SK-N-SH treated with all-trans-retinoic acid at 6 μM for 48 hours (cell line): ENCODE data around the gene PDSS2.
"Not testable (repeated sequence)": the region's sequence is repeated elsewhere in the genome, so short reads cannot be mapped to it uniquely, and the experiment has no call there.

Experiments used
- ATAC-seq: fragments of 200-7000 bp; cut with Tn5 transposase; 3 replicates; pipeline ENCODE4 v1.9.1; 2020; ENCODE audit warnings: mild to moderate bottlenecking, moderate library complexity
- ARNTL ChIP-seq: fragments of 450-650 bp; formaldehyde crosslinking; IDR thresholded peaks from 2 replicates; pipeline ENCODE4 v1.5.0; 2020; ENCODE audit warnings: low read depth, mild to moderate bottlenecking, moderate library complexity, borderline replicate concordance
- BACH2 ChIP-seq: fragments of 250-450 bp; sonication (Bioruptor Pico); IDR thresholded peaks from 2 replicates; pipeline ENCODE4 v1.9.0; 2021; ENCODE audit warnings: mild to moderate bottlenecking, borderline replicate concordance
- CREB5 ChIP-seq: fragments of 250-450 bp; sonication (Bioruptor Pico); IDR thresholded peaks from 2 replicates; pipeline ENCODE4 v1.5.1; 2020; ENCODE audit warnings: low read depth, mild to moderate bottlenecking, moderate library complexity
- CSDC2 ChIP-seq: fragments of 250-450 bp; sonication (Bioruptor Pico); IDR thresholded peaks from 2 replicates; pipeline ENCODE4 v1.5.0; 2020; ENCODE audit warnings: mild to moderate bottlenecking, moderate library complexity
- CSRNP3 ChIP-seq: fragments of 250-450 bp; sonication (Bioruptor Pico); IDR thresholded peaks from 2 replicates; pipeline ENCODE4 v1.5.1; 2021; ENCODE audit warnings: mild to moderate bottlenecking, moderate library complexity
- ESRRG ChIP-seq: fragments of 250-450 bp; sonication (Bioruptor Pico); IDR thresholded peaks from 2 replicates; pipeline ENCODE4 v1.6.1; 2021; ENCODE audit warnings: mild to moderate bottlenecking
- GLIS3 ChIP-seq: fragments of 250-450 bp; sonication (Bioruptor Pico); IDR thresholded peaks from 2 replicates; pipeline ENCODE4 v1.5.0; 2020; ENCODE audit warnings: mild to moderate bottlenecking, moderate library complexity
- OSR1 ChIP-seq: fragments of 250-450 bp; sonication (Bioruptor Pico); IDR thresholded peaks from 2 replicates; pipeline ENCODE4 v1.8.0; 2022; ENCODE audit warnings: moderate library complexity, mild to moderate bottlenecking, inconsistent platforms
- PATZ1 ChIP-seq: fragments of 250-450 bp; sonication (Bioruptor Pico); IDR thresholded peaks from 2 replicates; pipeline ENCODE4 v1.8.0; 2020; ENCODE audit warnings: mild to moderate bottlenecking, moderate library complexity, borderline replicate concordance
- POU6F1 ChIP-seq: fragments of 250-450 bp; sonication (Bioruptor Pico); IDR thresholded peaks from 2 replicates; pipeline ENCODE4 v1.8.0; 2021; ENCODE audit warnings: low read depth, mild to moderate bottlenecking, moderate library complexity, borderline replicate concordance
- PPARA ChIP-seq: fragments of 250-450 bp; sonication (Bioruptor Pico); IDR thresholded peaks from 2 replicates; pipeline ENCODE4 v1.5.0; 2020; ENCODE audit warnings: mild to moderate bottlenecking, borderline replicate concordance
- RARB ChIP-seq: fragments of 250-450 bp; sonication (Bioruptor Pico); IDR thresholded peaks from 2 replicates; pipeline ENCODE4 v1.8.0; 2021; ENCODE audit warnings: mild to moderate bottlenecking, moderate library complexity
- SNAI2 ChIP-seq: fragments of 250-450 bp; sonication (Bioruptor Pico); IDR thresholded peaks from 2 replicates; pipeline ENCODE4 v1.5.0; 2020; ENCODE audit warnings: mild to moderate bottlenecking, moderate library complexity
- TCF4 ChIP-seq: fragments of 250-450 bp; sonication (Bioruptor Pico); IDR thresholded peaks from 2 replicates; pipeline ENCODE4 v1.8.0; 2021; ENCODE audit warnings: mild to moderate bottlenecking, moderate library complexity, borderline replicate concordance
- TSHZ2 ChIP-seq: fragments of 250-450 bp; sonication (Bioruptor Pico); IDR thresholded peaks from 2 replicates; pipeline ENCODE4 v1.5.0; 2020; ENCODE audit warnings: mild to moderate bottlenecking, moderate library complexity
- ZC3H10 ChIP-seq: fragments of 250-450 bp; sonication (Bioruptor Pico); IDR thresholded peaks from 2 replicates; pipeline ENCODE4 v1.5.1; 2021; ENCODE audit warnings: mild to moderate bottlenecking, moderate library complexity
- ZFP3 ChIP-seq: fragments of 250-450 bp; sonication (Bioruptor Pico); IDR thresholded peaks from 2 replicates; pipeline ENCODE4 v1.5.0; 2020; ENCODE audit warnings: mild to moderate bottlenecking, moderate library complexity
- ZFP30 ChIP-seq: fragments of 450-650 bp; formaldehyde crosslinking; IDR thresholded peaks from 2 replicates; pipeline ENCODE4 v1.5.0; 2022; ENCODE audit warnings: mild to moderate bottlenecking, moderate library complexity
- ZNF565 ChIP-seq: fragments of 450-650 bp; formaldehyde crosslinking; conservative IDR thresholded peaks from 2 replicates; pipeline ENCODE4 v1.5.0; 2020; ENCODE audit warnings: low read depth, mild to moderate bottlenecking, moderate library complexity
- ZNF8 ChIP-seq: fragments of 450-650 bp; formaldehyde crosslinking; IDR thresholded peaks from 2 replicates; pipeline ENCODE4 v1.5.0; 2020; ENCODE audit warnings: mild to moderate bottlenecking, moderate library complexity

The PDSS2 gene

GRCh38 chr6:107292715-107293271 is 166.6 kb downstream of the PDSS2 start:
- peak; percentile 62; the same call in 2 of the 3 replicates for ATAC-seq

GRCh38 chr6:107290491-107290890 is 168.9 kb downstream of the PDSS2 start:
- ATAC-seq, result no peak
- TF ChIP-seq OSR1 (no peak), SNAI2 (CRISPR knock-in tag) (no peak), ZNF8 (no peak)

More at GRCh38 chr6:107292715-107293271, 166.6 kb downstream of the PDSS2 start:
- TF ChIP-seq PPARA (no peak), TSHZ2 (CRISPR knock-in tag) (peak; percentile 72)

- ATAC-seq, result not testable (repeated sequence)
Measured at GRCh38 chr6:107289258-107289657, 170.1 kb downstream of the PDSS2 start.

- ATAC-seq, result not testable (repeated sequence)
Measured at GRCh38 chr6:107285683-107286082, 173.7 kb downstream of the PDSS2 start.

GRCh38 chr6:107284805-107285204 is 174.6 kb downstream of the PDSS2 start:
- no peak for TF ChIP-seq ESRRG (CRISPR knock-in tag)
- no peak for TF ChIP-seq CSDC2
- TF ChIP-seq RARB, result no peak
- no peak for TF ChIP-seq TSHZ2 (CRISPR knock-in tag)
- no peak for TF ChIP-seq ARNTL (CRISPR knock-in tag)
- TF ChIP-seq ZNF8, result no peak
- no peak for TF ChIP-seq TCF4 (CRISPR knock-in tag)
- TF ChIP-seq PPARA, result no peak
- TF ChIP-seq CSRNP3 (CRISPR knock-in tag), result no peak
- TF ChIP-seq ZC3H10 (CRISPR knock-in tag), result no peak
- TF ChIP-seq ZNF565, result no peak
- no peak for TF ChIP-seq OSR1
- no peak for TF ChIP-seq ZFP3 (CRISPR knock-in tag)
- no peak for TF ChIP-seq SNAI2 (CRISPR knock-in tag)
- no peak for TF ChIP-seq CREB5 (CRISPR knock-in tag)
- TF ChIP-seq BACH2 (CRISPR knock-in tag), result no peak
- TF ChIP-seq GLIS3 (CRISPR knock-in tag), result no peak
- no peak for TF ChIP-seq PATZ1 (CRISPR knock-in tag)
- TF ChIP-seq POU6F1 (CRISPR knock-in tag), result no peak
- no peak for TF ChIP-seq ZFP30 (CRISPR knock-in tag)
- no peak for ATAC-seq
